HG02571 (cell line): Measurements from ENCODE around the gene CACNA2D3.

Experiments
- ATAC-seq: cut with Tn5 transposase; IDR thresholded peaks from one replicate; pipeline ENCODE4 v1.9.1; 2021; ENCODE audit warnings: mild to moderate bottlenecking, moderate library complexity; ENCODE audit not compliant: unreplicated experiment

Gene CACNA2D3

GRCh38 chr3:54557538-54558428 is 435.4 kb downstream of the CACNA2D3 start:
- no peak for ATAC-seq

GRCh38 chr3:54563501-54564200 is 441.3 kb downstream of the CACNA2D3 start:
- ATAC-seq: no peak

GRCh38 chr3:54564374-54564925 is 442.1 kb downstream of the CACNA2D3 start:
- no peak for ATAC-seq

GRCh38 chr3:54565956-54566355 is 443.6 kb downstream of the CACNA2D3 start:
- ATAC-seq: no peak

GRCh38 chr3:54567949-54568348 is 445.6 kb downstream of the CACNA2D3 start:
- no peak for ATAC-seq

GRCh38 chr3:54570008-54570407 is 447.7 kb downstream of the CACNA2D3 start:
- no peak for ATAC-seq

GRCh38 chr3:54572197-54572895 is 450.0 kb downstream of the CACNA2D3 start:
- no peak for ATAC-seq

GRCh38 chr3:54573858-54574257 is 451.5 kb downstream of the CACNA2D3 start:
- ATAC-seq: no peak

- no peak for ATAC-seq
Measured at GRCh38 chr3:54574906-54575617, 452.7 kb downstream of the CACNA2D3 start.

GRCh38 chr3:54575618-54575960 is 453.2 kb downstream of the CACNA2D3 start:
- ATAC-seq: no peak

- ATAC-seq: no peak
Measured at GRCh38 chr3:54577313-54577712, 455.0 kb downstream of the CACNA2D3 start.

- no peak for ATAC-seq
Measured at GRCh38 chr3:54578417-54578816, 456.1 kb downstream of the CACNA2D3 start.

GRCh38 chr3:54580453-54580852 is 458.1 kb downstream of the CACNA2D3 start:
- ATAC-seq: no peak

GRCh38 chr3:54582424-54582823 is 460.1 kb downstream of the CACNA2D3 start:
- no peak for ATAC-seq

- ATAC-seq: no peak
Measured at GRCh38 chr3:54591157-54591556, 468.8 kb downstream of the CACNA2D3 start.

GRCh38 chr3:54593653-54594052 is 471.3 kb downstream of the CACNA2D3 start:
- ATAC-seq: no peak

GRCh38 chr3:54596087-54596486 is 473.7 kb downstream of the CACNA2D3 start:
- no peak for ATAC-seq

- ATAC-seq: no peak
Measured at GRCh38 chr3:54599716-54600115, 477.4 kb downstream of the CACNA2D3 start.

- no peak for ATAC-seq
Measured at GRCh38 chr3:54600441-54601204, 478.3 kb downstream of the CACNA2D3 start.

- no peak for ATAC-seq
Measured at GRCh38 chr3:54604495-54604894, 482.1 kb downstream of the CACNA2D3 start.
